ENCODE results near the gene PDZD4.

The PDZD4 gene

DNA sequence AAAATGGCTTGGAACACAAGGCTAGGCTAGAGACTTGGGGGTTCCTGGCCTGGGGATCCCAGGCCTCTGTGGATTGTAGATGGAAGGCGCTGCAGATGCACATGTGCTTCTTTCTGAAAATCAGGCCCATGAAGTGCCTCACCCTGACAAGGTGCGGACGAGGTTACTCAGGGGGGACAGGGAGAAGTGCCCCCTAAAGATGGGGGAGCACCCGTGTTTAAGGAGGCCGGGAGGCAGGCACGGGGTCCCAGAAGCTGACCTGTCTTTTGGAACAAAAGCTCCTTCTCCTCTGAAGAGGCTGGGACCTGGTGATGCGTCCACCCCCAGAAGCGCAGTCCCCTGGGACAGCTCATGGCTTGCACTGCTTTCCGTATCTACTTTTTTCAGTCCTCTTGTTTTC, 2.4 kb downstream of the PDZD4 start:
- TF ChIP-seq, protein P1, sequence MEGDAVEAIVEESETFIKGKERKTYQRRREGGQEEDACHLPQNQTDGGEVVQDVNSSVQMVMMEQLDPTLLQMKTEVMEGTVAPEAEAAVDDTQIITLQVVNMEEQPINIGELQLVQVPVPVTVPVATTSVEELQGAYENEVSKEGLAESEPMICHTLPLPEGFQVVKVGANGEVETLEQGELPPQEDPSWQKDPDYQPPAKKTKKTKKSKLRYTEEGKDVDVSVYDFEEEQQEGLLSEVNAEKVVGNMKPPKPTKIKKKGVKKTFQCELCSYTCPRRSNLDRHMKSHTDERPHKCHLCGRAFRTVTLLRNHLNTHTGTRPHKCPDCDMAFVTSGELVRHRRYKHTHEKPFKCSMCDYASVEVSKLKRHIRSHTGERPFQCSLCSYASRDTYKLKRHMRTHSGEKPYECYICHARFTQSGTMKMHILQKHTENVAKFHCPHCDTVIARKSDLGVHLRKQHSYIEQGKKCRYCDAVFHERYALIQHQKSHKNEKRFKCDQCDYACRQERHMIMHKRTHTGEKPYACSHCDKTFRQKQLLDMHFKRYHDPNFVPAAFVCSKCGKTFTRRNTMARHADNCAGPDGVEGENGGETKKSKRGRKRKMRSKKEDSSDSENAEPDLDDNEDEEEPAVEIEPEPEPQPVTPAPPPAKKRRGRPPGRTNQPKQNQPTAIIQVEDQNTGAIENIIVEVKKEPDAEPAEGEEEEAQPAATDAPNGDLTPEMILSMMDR (IDR thresholded peaks at IDR 0.05; ENCODE audit: insufficient read depth, low read depth, low read length, missing control alignments) = no peak
- H3K4me3 ChIP-seq (ENCODE audit: low read depth, low read length) = no peak overlapping the region
- no peak for DNase-seq (ENCODE audit: low read depth)

- no peak for DNase-seq (ENCODE audit: low read depth)
- H3K4me3 ChIP-seq (ENCODE audit: low read depth, low read length) = no peak overlapping the region
- TF ChIP-seq, protein P1 (IDR thresholded peaks at IDR 0.05; ENCODE audit: insufficient read depth, low read depth, low read length, missing control alignments) = no peak
Measured at GRCh38 chrX:153827016-153827415, 3.3 kb downstream of the PDZD4 start.

GRCh38 chrX:153825042-153825441, 5.3 kb downstream of the PDZD4 start:
- no peak for DNase-seq (ENCODE audit: low read depth)
- TF ChIP-seq, protein P1 (IDR thresholded peaks at IDR 0.05; ENCODE audit: insufficient read depth, low read depth, low read length, missing control alignments) = no peak
- no peak overlapping the region for H3K4me3 ChIP-seq (ENCODE audit: low read depth, low read length)

GRCh38 chrX:153824348-153824747, 6.0 kb downstream of the PDZD4 start:
- TF ChIP-seq, protein P1 (IDR thresholded peaks at IDR 0.05; ENCODE audit: insufficient read depth, low read depth, low read length, missing control alignments) = no peak

GRCh38 chrX:153821066-153821465, 9.3 kb downstream of the PDZD4 start:
- no peak for DNase-seq (ENCODE audit: low read depth)
- no peak overlapping the region for H3K4me3 ChIP-seq (ENCODE audit: low read depth, low read length)
- TF ChIP-seq, protein P1 (IDR thresholded peaks at IDR 0.05; ENCODE audit: insufficient read depth, low read depth, low read length, missing control alignments) = no peak

More at GRCh38 chrX:153824348-153824747, 6.0 kb downstream of the PDZD4 start:
- DNase-seq (ENCODE audit: low read depth) = no peak
- no peak overlapping the region for H3K4me3 ChIP-seq (ENCODE audit: low read depth, low read length)

DNA sequence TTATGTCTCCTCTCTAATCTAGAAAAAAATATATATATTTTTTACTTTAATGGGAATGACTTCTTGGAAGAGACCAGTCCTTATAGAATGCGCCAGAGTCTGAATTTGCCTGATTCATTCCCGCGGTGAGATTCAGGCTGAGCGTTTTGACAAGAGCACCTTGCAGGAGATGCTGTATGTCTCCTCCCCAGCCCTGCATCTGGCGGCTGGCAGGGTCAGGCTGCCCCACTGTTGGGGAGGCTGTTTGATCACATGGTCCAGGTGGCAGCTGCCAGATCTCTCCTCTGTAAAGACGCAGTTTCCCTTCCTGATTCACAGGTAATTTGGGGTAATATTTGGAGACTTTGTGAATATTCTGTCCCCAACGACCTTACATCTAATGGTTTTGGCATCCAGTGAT, 9.7 kb downstream of the PDZD4 start:
- TF ChIP-seq, protein P1 (IDR thresholded peaks at IDR 0.05; ENCODE audit: insufficient read depth, low read depth, low read length, missing control alignments) = no peak
- no peak overlapping the region for H3K4me3 ChIP-seq (ENCODE audit: low read depth, low read length)
- DNase-seq (ENCODE audit: low read depth) = no peak

- no peak overlapping the region for H3K4me3 ChIP-seq (ENCODE audit: low read depth, low read length)
- no peak for DNase-seq (ENCODE audit: low read depth)
- TF ChIP-seq, protein P1 (IDR thresholded peaks at IDR 0.05; ENCODE audit: insufficient read depth, low read depth, low read length, missing control alignments) = no peak
Measured at GRCh38 chrX:153819384-153820040, 10.8 kb downstream of the PDZD4 start.
